H1 (cell line): ENCODE data around the gene TUT1.
"Not testable (repeated sequence)": the region's sequence is repeated elsewhere in the genome, so short reads cannot be mapped to it uniquely, and the experiment has no call there.

ENCODE experiments used
- ASH2L ChIP-seq: fragments of 200-600, 300-600 bp; sonication (generic); IDR thresholded peaks from one replicate; pipeline ENCODE4 v1.7.1; 2017; ENCODE audit warnings: low read length
- BACH1 ChIP-seq: IDR thresholded peaks from 2 replicates; pipeline ENCODE4 v1.6.1; 2012; ENCODE audit warnings: low read length, improper control_type of control experiment
- CBX5 ChIP-seq: fragments of 300-800, 300-1000 bp; sonication (generic); IDR thresholded peaks from 2 replicates; pipeline ENCODE4 v1.7.1; 2016; ENCODE audit warnings: antibody characterized with exemption, low read length, low read depth
- CHD2 ChIP-seq: IDR thresholded peaks from 2 replicates; pipeline ENCODE4 v1.6.1; 2012; ENCODE audit warnings: low read length, improper control_type of control experiment
- CTCF ChIP-seq, 3 experiments: IDR thresholded peaks; 1 replicate in 2 of 3; 2 replicates in 1 of 3; pipeline versions ENCODE4 v1.5.1 to v1.6.1; 2011; ENCODE audit warnings: low read length in 3 of 3, mild to moderate bottlenecking in 3 of 3, inconsistent platforms in 2 of 3, low read depth in 1 of 3, moderate library complexity in 1 of 3; ENCODE audit not compliant: insufficient read depth in 1 of 3; ENCODE audit errors: control extremely low read depth in 1 of 3
- EZH2 ChIP-seq: fragments of 200-600 bp; sonication (generic); IDR thresholded peaks from 2 replicates; pipeline ENCODE4 v1.7.1; 2012; ENCODE audit warnings: low read depth, mild to moderate bottlenecking, moderate library complexity, low read length, inconsistent platforms; ENCODE audit not compliant: severe bottlenecking
- JUND ChIP-seq: IDR thresholded peaks from 2 replicates; pipeline ENCODE4 v1.6.1; 2011; ENCODE audit warnings: mild to moderate bottlenecking, improper control_type of control experiment, low read length
- KDM1A ChIP-seq: fragments of 200-600, 300-600 bp; sonication (generic); IDR thresholded peaks from 2 replicates; pipeline ENCODE4 v1.7.1; 2016; ENCODE audit warnings: mild to moderate bottlenecking, low read length, borderline replicate concordance
- POLR2A ChIP-seq, 2 experiments: IDR thresholded peaks; 1 replicate in 1 of 2; 2 replicates in 1 of 2; pipeline ENCODE4 v1.6.1; 2011; ENCODE audit warnings: low read depth in 2 of 2, low read length in 2 of 2, mild to moderate bottlenecking in 2 of 2; ENCODE audit errors: control extremely low read depth in 1 of 2
- POLR2AphosphoS5 ChIP-seq: IDR thresholded peaks from 2 replicates; pipeline ENCODE4 v1.6.1; 2011; ENCODE audit warnings: low read depth, low read length
- RFX5 ChIP-seq: IDR thresholded peaks from 2 replicates; pipeline ENCODE4 v1.6.1; 2011; ENCODE audit warnings: low read depth, low read length, improper control_type of control experiment, borderline replicate concordance
- SRF ChIP-seq: IDR thresholded peaks from 2 replicates; pipeline ENCODE4 v1.6.1; 2011; ENCODE audit warnings: mild to moderate bottlenecking, low read depth, low read length, moderate library complexity
- TEAD4 ChIP-seq: IDR thresholded peaks from 2 replicates; pipeline ENCODE4 v1.6.1; 2012; ENCODE audit warnings: low read depth, low read length, inconsistent platforms, mixed read lengths
- TF ChIP-seq, protein P1 (sequence below): IDR thresholded peaks from 2 replicates; pipeline ENCODE4 v1.6.1; 2012; ENCODE audit warnings: inconsistent platforms

GRCh38 chr11:62570903-62571302, 20.4 kb downstream of the TUT1 start:
- TF ChIP-seq CTCF (IDR thresholded peaks at IDR 0.05; ENCODE audit: control extremely low read depth in 1 of 3, insufficient read depth in 1 of 3, low read depth in 1 of 3, low read length in 3 of 3); SRF; POLR2A (IDR thresholded peaks at IDR 0.05; ENCODE audit: control extremely low read depth in 1 of 2, low read depth in 2 of 2, low read length in 2 of 2); JUND; EZH2; BACH1; TEAD4; ASH2L; POLR2AphosphoS5; RFX5; CHD2; CBX5; KDM1A: not testable (repeated sequence)
- TF ChIP-seq, protein P1, sequence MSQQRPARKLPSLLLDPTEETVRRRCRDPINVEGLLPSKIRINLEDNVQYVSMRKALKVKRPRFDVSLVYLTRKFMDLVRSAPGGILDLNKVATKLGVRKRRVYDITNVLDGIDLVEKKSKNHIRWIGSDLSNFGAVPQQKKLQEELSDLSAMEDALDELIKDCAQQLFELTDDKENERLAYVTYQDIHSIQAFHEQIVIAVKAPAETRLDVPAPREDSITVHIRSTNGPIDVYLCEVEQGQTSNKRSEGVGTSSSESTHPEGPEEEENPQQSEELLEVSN: not testable (repeated sequence)
